ENCODE results near the gene CACNA1C.

The CACNA1C gene

DNA sequence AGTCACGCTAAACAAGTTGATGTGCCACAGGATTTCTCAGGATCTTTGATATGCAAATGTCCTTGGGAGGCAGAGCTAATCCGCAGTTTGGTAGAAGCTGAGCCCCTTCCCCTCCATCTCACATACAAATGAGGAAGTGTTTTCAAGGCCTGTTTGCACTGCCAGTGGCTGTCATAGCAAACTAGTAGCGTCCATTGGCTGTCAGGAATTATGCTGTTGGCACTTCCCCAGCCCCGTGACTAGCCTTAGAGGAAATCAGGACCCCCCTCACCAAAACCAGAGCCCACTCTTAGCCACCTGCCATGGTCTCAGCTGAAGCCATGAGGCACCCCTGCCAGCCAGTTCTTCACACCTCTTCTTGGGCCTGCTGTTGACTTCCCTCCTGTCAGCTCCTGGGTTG is 253.9 kb downstream of the CACNA1C start:
- no peak overlapping the region for H3K4me3 ChIP-seq (ENCODE audit: low read length)
- TF ChIP-seq, protein P1, sequence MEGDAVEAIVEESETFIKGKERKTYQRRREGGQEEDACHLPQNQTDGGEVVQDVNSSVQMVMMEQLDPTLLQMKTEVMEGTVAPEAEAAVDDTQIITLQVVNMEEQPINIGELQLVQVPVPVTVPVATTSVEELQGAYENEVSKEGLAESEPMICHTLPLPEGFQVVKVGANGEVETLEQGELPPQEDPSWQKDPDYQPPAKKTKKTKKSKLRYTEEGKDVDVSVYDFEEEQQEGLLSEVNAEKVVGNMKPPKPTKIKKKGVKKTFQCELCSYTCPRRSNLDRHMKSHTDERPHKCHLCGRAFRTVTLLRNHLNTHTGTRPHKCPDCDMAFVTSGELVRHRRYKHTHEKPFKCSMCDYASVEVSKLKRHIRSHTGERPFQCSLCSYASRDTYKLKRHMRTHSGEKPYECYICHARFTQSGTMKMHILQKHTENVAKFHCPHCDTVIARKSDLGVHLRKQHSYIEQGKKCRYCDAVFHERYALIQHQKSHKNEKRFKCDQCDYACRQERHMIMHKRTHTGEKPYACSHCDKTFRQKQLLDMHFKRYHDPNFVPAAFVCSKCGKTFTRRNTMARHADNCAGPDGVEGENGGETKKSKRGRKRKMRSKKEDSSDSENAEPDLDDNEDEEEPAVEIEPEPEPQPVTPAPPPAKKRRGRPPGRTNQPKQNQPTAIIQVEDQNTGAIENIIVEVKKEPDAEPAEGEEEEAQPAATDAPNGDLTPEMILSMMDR (IDR thresholded peaks at IDR 0.05; ENCODE audit: insufficient read depth, low read depth, low read length, missing control alignments), result no peak
- DNase-seq (ENCODE audit: low read depth), result no peak

DNA sequence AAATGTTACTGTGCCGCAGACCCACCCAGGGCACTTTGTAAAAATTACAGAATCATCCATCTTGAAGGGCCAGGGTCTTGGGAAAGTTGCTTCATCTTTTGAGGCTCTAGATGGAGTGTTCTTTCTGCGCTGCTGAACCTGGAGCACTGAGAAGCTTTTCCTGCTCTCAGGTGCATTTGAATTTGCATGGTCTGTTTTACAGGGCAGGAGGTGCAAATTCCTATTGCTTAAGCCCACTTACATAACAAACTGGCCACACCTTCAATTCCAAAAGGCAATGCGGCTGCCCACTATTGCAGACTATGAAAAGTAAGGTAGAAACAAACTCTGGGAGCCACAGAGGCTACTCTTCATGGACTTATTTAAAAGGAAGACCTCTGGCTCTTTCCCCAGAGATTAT is 254.8 kb downstream of the CACNA1C start:
- no peak for DNase-seq (ENCODE audit: low read depth)
- H3K4me3 ChIP-seq (ENCODE audit: low read length), result no peak overlapping the region
- TF ChIP-seq, protein P1 (IDR thresholded peaks at IDR 0.05; ENCODE audit: insufficient read depth, low read depth, low read length, missing control alignments), result no peak

DNA sequence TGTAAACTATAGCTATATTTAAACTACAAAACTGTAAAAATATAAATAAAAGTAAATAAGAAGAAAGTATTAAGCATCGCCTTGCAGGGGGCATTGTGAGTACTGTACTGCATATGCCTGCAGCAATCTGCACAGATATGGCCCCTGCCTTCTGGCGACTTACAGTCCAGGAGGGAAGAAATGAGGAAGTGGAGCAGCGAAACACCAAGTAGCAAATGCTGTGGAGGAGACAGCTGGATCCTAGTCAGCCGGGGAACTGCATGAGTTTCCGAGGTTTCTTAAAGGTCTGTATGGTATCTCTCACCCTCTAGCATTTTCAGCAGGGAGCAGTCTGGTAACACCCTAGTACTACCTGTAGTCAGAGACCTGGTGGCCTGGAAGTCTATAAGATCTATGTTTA is 256.9 kb downstream of the CACNA1C start:
- DNase-seq (ENCODE audit: low read depth), result no peak
- TF ChIP-seq, protein P1 (IDR thresholded peaks at IDR 0.05; ENCODE audit: insufficient read depth, low read depth, low read length, missing control alignments), result no peak
- no peak overlapping the region for H3K4me3 ChIP-seq (ENCODE audit: low read length)

DNA sequence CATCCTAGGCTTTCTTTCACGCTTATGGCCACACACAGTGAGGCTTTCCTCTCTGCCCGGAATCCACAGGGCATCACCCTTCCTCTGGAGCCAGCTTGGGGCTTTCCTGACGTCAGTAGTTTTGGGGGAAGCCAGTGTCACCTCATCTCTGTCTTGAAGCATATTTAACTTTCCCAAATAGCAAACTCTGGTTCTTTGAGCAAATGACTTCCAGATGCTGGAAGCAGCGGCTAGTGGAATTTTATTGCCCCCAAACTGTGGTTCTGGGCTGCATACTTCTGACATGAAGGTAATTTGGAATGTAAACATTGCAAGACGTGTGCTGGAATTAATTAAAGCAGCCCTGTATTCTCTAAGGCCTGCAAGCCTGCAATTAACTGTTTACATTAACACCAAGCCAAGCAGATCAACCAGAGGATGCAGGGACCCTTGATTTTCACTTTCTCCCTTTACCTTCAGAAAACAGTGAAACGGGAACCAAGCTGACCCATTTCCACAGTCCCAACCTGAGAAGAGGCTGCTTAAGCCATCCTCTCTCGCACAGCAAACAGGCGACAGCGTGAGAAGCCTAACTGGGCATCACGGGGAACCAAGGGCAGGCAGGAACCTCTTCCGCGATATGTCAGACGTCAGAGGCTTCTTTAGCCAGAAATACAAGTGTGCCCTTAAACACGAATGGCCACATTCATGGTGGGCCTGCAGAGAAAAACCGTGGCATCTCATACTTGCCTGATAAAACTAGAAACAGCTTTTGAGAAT is 258.4 kb downstream of the CACNA1C start:
- TF ChIP-seq, protein P1 (IDR thresholded peaks at IDR 0.05; ENCODE audit: insufficient read depth, low read depth, low read length, missing control alignments), result no peak
- DNase-seq (ENCODE audit: low read depth), result no peak
- no peak overlapping the region for H3K4me3 ChIP-seq (ENCODE audit: low read length)

DNA sequence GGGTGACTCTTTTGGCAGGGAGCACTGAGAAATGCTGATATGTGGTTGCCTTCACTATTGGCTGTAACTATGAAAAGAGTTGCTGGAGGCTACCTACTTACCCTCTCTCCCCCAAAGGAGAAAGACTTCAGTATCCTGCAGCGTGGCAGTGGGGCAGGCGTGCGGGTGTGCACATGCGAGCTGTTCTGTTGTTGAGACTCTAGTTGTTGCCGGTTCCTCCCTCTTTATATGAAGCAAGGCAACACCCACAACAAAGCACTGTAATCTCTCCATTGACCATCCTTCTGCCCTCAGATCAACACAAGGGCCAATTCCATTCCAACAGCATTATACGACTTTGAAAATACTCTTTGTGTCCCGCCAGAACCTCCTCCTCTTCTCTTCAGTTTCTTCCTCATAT is 259.4 kb downstream of the CACNA1C start:
- TF ChIP-seq, protein P1 (IDR thresholded peaks at IDR 0.05; ENCODE audit: insufficient read depth, low read depth, low read length, missing control alignments), result no peak
- H3K4me3 ChIP-seq (ENCODE audit: low read length), result no peak overlapping the region
- no peak for DNase-seq (ENCODE audit: low read depth)

DNA sequence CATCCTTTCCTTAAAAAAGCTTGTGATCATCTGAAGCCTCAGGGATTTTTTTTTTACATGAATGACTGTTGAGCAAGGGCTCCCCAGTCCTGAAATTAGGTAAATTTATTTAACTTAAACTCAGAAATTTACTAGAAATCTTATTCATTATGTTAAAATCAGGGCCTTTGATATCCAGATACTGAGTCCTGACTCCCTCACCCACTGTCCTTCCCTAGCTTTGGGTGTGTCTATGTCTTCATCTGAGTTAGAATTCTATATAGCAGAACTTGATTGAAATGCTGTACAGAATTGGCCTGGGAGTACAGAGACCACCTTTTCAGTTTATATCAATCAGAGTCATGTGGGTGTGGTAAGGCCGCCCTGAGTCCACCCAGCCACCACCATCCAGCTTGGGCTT is 260.0 kb downstream of the CACNA1C start:
- TF ChIP-seq, protein P1 (IDR thresholded peaks at IDR 0.05; ENCODE audit: insufficient read depth, low read depth, low read length, missing control alignments), result no peak

DNA sequence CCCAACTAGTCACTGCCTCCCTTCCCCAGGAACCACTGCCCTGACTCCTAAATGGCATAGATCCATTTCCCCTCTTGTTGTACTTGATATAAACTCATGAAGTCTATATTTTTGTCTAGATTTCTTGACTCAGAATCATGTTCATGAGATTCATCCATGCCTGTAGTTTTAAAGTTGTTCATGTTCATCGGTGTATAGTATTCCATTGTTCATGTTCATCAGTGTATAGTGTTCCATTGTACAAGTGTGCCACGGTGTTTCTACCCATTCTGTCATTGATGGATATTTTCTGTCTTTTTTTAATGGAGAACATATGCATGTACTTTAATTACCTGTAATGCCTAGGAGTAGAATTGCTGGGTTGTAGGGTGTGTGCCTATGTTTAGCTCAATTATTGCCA is 261.7 kb downstream of the CACNA1C start:
- H3K4me3 ChIP-seq (ENCODE audit: low read length), result no peak overlapping the region
- TF ChIP-seq, protein P1 (IDR thresholded peaks at IDR 0.05; ENCODE audit: insufficient read depth, low read depth, low read length, missing control alignments), result no peak
- DNase-seq (ENCODE audit: low read depth), result no peak

More for the DNA sequence above, 260.0 kb downstream of the CACNA1C start:
- H3K4me3 ChIP-seq (ENCODE audit: low read length), result no peak overlapping the region
- DNase-seq (ENCODE audit: low read depth), result no peak

All from epithelial cell of esophagus (primary cell).